ENCODE results near the gene A4GALT.
"Not testable (repeated sequence)": the region's sequence is repeated elsewhere in the genome, so short reads cannot be mapped to it uniquely, and the experiment has no call there.

- TF ChIP-seq, protein P1, sequence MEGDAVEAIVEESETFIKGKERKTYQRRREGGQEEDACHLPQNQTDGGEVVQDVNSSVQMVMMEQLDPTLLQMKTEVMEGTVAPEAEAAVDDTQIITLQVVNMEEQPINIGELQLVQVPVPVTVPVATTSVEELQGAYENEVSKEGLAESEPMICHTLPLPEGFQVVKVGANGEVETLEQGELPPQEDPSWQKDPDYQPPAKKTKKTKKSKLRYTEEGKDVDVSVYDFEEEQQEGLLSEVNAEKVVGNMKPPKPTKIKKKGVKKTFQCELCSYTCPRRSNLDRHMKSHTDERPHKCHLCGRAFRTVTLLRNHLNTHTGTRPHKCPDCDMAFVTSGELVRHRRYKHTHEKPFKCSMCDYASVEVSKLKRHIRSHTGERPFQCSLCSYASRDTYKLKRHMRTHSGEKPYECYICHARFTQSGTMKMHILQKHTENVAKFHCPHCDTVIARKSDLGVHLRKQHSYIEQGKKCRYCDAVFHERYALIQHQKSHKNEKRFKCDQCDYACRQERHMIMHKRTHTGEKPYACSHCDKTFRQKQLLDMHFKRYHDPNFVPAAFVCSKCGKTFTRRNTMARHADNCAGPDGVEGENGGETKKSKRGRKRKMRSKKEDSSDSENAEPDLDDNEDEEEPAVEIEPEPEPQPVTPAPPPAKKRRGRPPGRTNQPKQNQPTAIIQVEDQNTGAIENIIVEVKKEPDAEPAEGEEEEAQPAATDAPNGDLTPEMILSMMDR (IDR thresholded peaks at IDR 0.05) = not testable (repeated sequence)
- TF ChIP-seq EZH2 (IDR thresholded peaks at IDR 0.05; ENCODE audit: borderline replicate concordance, insufficient read depth, low read depth, low read length, poor library complexity, severe bottlenecking) = not testable (repeated sequence)
These were observed 19.6 kb upstream of the A4GALT start for GRCh38 chr22:42740320-42740719.
